ENCODE results near the gene C2orf74. TPM values are rescaled to one million over a fixed set of nuclear protein-coding genes. Genes with fewer than 3 reads are reported as not detected.
"Not testable (repeated sequence)": the region's sequence is repeated elsewhere in the genome, so short reads cannot be mapped to it uniquely, and the experiment has no call there.

C2orf74 gene
- 5.7 and 8.7 TPM in 2 replicates for total RNA-seq

- no peak for DNase-seq
- Mint-ChIP-seq H3K4me3 (no peak within 1 kb of the TSS), H3K27ac (no peak within 1 kb of the TSS), H3K9me3 (peaks cover 6% of the 10 kb centered on the region), H3K36me3 (ENCODE audit: low read depth) (peaks cover 53% of the 10 kb centered on the region), H3K4me1 (peaks cover 7% of the 10 kb centered on the region), H3K27me3 (no peaks in the 10 kb centered on the region)
- intact Hi-C loops (cut with micrococcal nuclease): no loop called here
These were observed at the start of gene C2orf74 for GRCh38 chr2:61161888-61162287. C2orf74 (plus strand) TSS chr2:61162188; CDS start chr2:61162515, 327 bp downstream.

GRCh38 chr2:61114147-61114546, 47.8 kb upstream of the C2orf74 start:
- no peak overlapping the region for H3K27ac Mint-ChIP-seq
- peaks cover 3% of the 10 kb centered on the region for H3K9me3 Mint-ChIP-seq
- H3K4me1 Mint-ChIP-seq: peaks cover 6% of the 10 kb centered on the region
- no peaks in the 10 kb centered on the region for H3K27me3 Mint-ChIP-seq
- H3K36me3 Mint-ChIP-seq (ENCODE audit: low read depth): peaks cover 9% of the 10 kb centered on the region
- DNase-seq: no peak
- intact Hi-C loops (cut with micrococcal nuclease): no loop called here
- H3K4me3 Mint-ChIP-seq: no peak overlapping the region

- no peak overlapping the region for H3K4me3 Mint-ChIP-seq
- H3K27me3 Mint-ChIP-seq: no peaks in the 10 kb centered on the region
- no peak for DNase-seq
- peaks cover 3% of the 10 kb centered on the region for H3K9me3 Mint-ChIP-seq
- no peak overlapping the region for H3K27ac Mint-ChIP-seq
- intact Hi-C loops (cut with micrococcal nuclease): no loop called here
- peaks cover 11% of the 10 kb centered on the region for H3K36me3 Mint-ChIP-seq (ENCODE audit: low read depth)
- peaks cover 6% of the 10 kb centered on the region for H3K4me1 Mint-ChIP-seq
These were observed 45.7 kb upstream of the C2orf74 start for GRCh38 chr2:61116302-61116701.

DNA sequence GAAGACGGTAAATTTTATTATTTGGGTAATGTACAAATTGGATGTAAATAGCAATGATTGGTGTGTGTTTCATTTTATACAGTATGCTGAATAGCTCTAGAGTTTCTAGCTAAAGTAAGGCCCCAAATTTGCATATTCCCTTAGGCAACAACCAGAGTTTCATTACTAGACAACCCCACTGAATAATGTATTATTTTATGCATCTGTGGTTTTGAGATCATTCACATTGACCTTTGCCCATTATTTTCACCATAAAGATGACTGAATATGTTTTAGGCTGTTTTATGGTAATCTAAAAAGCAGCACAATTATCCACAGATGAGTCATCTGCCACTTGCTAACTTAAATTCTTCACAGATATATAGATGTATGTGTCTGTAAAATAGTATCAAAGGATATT, 44.5 kb upstream of the C2orf74 start:
- Mint-ChIP-seq H3K27ac (no peak overlapping the region), H3K27me3 (no peaks in the 10 kb centered on the region), H3K36me3 (ENCODE audit: low read depth) (peaks cover 11% of the 10 kb centered on the region), H3K4me1 (peaks cover 6% of the 10 kb centered on the region), H3K4me3 (no peak overlapping the region), H3K9me3 (no peaks in the 10 kb centered on the region)
- intact Hi-C loops (cut with micrococcal nuclease): no loop called here
- no peak for DNase-seq

DNA sequence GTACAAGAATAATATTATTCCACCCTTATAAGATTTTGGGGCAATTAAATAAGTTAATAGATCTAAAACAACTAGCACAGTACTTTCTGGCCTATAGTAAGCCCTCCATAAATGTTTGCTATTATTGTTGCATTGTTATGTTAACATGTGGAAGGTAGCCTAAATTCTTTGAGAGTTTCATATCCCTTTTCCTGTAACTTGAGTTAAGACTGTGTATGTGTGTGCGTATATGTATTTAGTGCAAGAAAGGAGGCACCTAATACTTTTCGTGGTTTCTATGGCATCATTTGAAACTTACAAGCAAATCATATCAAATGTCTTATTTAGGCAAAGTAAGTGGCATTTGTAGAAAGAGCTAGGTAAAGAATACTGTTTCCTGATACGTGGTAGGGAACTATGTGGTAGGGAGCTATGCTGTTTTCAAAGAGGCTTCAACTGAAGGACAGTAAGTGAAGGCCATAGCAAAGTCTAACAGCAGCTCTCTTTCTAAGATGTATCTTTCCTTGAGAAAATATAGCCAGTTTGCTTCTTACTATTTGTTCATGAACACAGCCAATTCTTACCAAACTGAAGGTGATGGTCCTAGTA, 36.8 kb upstream of the C2orf74 start:
- H3K4me1 Mint-ChIP-seq: no peaks in the 10 kb centered on the region
- H3K9me3 Mint-ChIP-seq: no peaks in the 10 kb centered on the region
- DNase-seq: no peak
- H3K36me3 Mint-ChIP-seq (ENCODE audit: low read depth): no peaks in the 10 kb centered on the region
- intact Hi-C loops (cut with micrococcal nuclease): no loop called here
- H3K4me3 Mint-ChIP-seq: no peak overlapping the region
- H3K27me3 Mint-ChIP-seq: no peaks in the 10 kb centered on the region
- H3K27ac Mint-ChIP-seq: no peak overlapping the region

DNA sequence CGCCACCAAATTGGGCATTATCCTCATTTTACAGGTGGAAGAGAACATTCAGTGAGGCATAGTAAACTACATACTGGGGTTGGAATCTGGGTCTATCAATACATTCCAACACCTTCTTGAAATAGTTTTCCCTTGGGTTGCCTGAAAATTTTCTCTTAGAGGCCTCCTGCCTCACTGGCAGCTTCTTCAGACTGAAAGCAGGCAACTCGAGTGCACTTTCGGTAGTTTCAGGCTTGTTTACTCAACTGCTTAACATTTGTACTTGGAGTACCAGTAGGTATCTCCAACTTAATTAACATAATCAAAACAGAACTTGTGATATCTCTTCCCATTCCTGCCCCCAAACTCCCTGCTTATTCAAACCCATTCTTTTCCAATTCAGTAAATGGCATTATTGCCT, 36.2 kb upstream of the C2orf74 start:
- Mint-ChIP-seq H3K36me3 (ENCODE audit: low read depth) (no peaks in the 10 kb centered on the region), H3K9me3 (no peaks in the 10 kb centered on the region), H3K27me3 (no peaks in the 10 kb centered on the region), H3K4me1 (no peaks in the 10 kb centered on the region), H3K27ac (no peak overlapping the region), H3K4me3 (no peak overlapping the region)
- intact Hi-C loops (cut with micrococcal nuclease): no loop called here
- no peak for DNase-seq

- H3K4me1 Mint-ChIP-seq; H3K36me3 Mint-ChIP-seq (ENCODE audit: low read depth); H3K27me3 Mint-ChIP-seq; H3K9me3 Mint-ChIP-seq; intact Hi-C loops (cut with micrococcal nuclease); DNase-seq; H3K4me3 Mint-ChIP-seq; H3K27ac Mint-ChIP-seq: not testable (repeated sequence)
These were observed 33.9 kb upstream of the C2orf74 start for GRCh38 chr2:61128122-61128521.

- H3K36me3 Mint-ChIP-seq (ENCODE audit: low read depth): no peaks in the 10 kb centered on the region
- DNase-seq: no peak
- intact Hi-C loops (cut with micrococcal nuclease): no loop called here
These were observed 27.8 kb upstream of the C2orf74 start for GRCh38 chr2:61134141-61134540.

GRCh38 chr2:61135510-61135909, 26.5 kb upstream of the C2orf74 start:
- no peak overlapping the region for H3K4me3 Mint-ChIP-seq
- H3K36me3 Mint-ChIP-seq (ENCODE audit: low read depth): no peaks in the 10 kb centered on the region
- DNase-seq: no peak
- intact Hi-C loops (cut with micrococcal nuclease): no loop called here
- H3K9me3 Mint-ChIP-seq: no peaks in the 10 kb centered on the region
- H3K27me3 Mint-ChIP-seq: peaks cover 7% of the 10 kb centered on the region
- peaks cover 2% of the 10 kb centered on the region for H3K4me1 Mint-ChIP-seq
- H3K27ac Mint-ChIP-seq: no peak overlapping the region

More at GRCh38 chr2:61134141-61134540, 27.8 kb upstream of the C2orf74 start:
- H3K4me1 Mint-ChIP-seq: peaks cover 2% of the 10 kb centered on the region
- H3K27ac Mint-ChIP-seq: no peak overlapping the region
- H3K4me3 Mint-ChIP-seq: no peak overlapping the region
- peaks cover 7% of the 10 kb centered on the region for H3K27me3 Mint-ChIP-seq
- no peaks in the 10 kb centered on the region for H3K9me3 Mint-ChIP-seq

DNA sequence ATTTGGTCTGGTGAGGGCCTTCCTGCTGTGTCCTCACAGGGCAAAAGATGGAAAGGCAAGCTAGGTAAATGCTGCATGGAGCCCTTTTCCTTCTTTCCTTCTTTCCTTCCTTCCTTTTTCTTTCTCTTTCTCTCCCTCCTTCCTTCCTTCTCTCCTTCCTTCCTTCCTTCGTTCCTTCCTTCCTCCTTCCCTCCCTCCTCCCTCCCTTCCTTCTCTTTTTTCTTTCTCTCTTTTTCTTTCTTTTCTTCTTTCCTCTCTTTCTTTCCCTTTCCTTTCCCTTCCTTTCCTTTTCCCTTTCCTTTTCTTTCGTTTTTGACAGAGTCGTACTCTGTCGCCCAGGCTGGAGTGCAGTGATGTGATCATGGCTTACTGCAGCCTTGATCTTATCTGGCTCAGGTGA, 23.1 kb upstream of the C2orf74 start:
- H3K4me3 Mint-ChIP-seq: no peak overlapping the region
- intact Hi-C loops (cut with micrococcal nuclease): no loop called here
- DNase-seq: no peak
- peaks cover 2% of the 10 kb centered on the region for H3K4me1 Mint-ChIP-seq
- no peaks in the 10 kb centered on the region for H3K36me3 Mint-ChIP-seq (ENCODE audit: low read depth)
- no peak overlapping the region for H3K27ac Mint-ChIP-seq
- H3K27me3 Mint-ChIP-seq: no peaks in the 10 kb centered on the region
- H3K9me3 Mint-ChIP-seq: no peaks in the 10 kb centered on the region

DNA sequence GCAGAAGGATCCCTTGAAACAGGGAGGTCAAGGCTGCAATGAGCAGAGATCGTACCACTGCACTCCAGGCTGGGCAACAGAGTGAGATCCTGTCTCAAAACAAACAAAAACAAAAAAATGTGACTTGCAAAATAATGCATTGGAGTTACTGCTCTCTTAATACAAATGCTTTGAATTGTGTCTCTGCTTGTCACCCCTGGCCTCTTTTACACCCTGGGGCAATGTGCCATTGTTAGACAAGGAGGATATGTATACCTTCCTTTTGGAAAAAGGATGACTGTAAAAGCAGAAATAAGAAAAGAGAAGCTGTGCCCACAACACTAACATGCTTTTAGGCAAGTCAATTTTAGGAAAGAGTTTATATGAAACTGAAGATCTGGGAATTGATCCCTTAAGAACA, 20.8 kb upstream of the C2orf74 start:
- Mint-ChIP-seq H3K9me3 (no peaks in the 10 kb centered on the region), H3K27me3 (peaks cover 2% of the 10 kb centered on the region), H3K4me1 (peaks cover 6% of the 10 kb centered on the region), H3K36me3 (ENCODE audit: low read depth) (peaks cover 4% of the 10 kb centered on the region), H3K4me3 (no peak overlapping the region), H3K27ac (no peak overlapping the region)
- intact Hi-C loops (cut with micrococcal nuclease): no loop called here
- no peak for DNase-seq

- H3K9me3 Mint-ChIP-seq: no peaks in the 10 kb centered on the region
- peaks cover 14% of the 10 kb centered on the region for H3K36me3 Mint-ChIP-seq (ENCODE audit: low read depth)
- DNase-seq: peak; percentile 98
- peak overlapping the region; percentile 88 for H3K27ac Mint-ChIP-seq
- peak overlapping the region; percentile 88 for H3K4me3 Mint-ChIP-seq
- peaks cover 6% of the 10 kb centered on the region for H3K4me1 Mint-ChIP-seq
- intact Hi-C loops (cut with micrococcal nuclease): loop anchor here (1.0 to 2.0 kb wide), 3 partner anchors 33 to 338 kb away; partner anchors contain the start of gene PEX13
- H3K27me3 Mint-ChIP-seq: peaks cover 2% of the 10 kb centered on the region
These were observed 17.2 kb upstream of the C2orf74 start for GRCh38 chr2:61144697-61145268.

DNA sequence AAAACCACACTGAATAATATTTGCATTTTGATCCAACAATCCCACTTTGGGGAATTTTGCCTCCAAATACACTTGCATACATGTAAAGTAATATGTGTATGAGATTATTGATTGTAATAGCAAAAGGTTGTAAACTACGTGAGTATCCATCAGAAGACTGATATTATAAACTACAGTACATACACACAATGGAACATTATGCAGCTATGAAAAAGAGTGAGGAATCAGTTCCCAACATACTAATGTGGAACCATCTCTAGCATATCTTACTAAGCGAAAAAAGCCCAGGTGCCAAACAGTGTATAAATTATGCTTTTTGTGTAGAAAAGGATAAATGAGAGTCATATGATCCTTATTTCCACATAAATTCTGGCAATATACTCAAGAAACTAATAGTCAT, 16.0 kb upstream of the C2orf74 start:
- no peak overlapping the region for H3K27ac Mint-ChIP-seq
- H3K4me3 Mint-ChIP-seq: peak overlapping the region; percentile 67
- DNase-seq: no peak
- H3K36me3 Mint-ChIP-seq (ENCODE audit: low read depth): peaks cover 20% of the 10 kb centered on the region
- intact Hi-C loops (cut with micrococcal nuclease): loop anchor here (1.0 to 2.0 kb wide), 3 partner anchors 31 to 339 kb away; partner anchors contain the start of gene PEX13
- peaks cover 2% of the 10 kb centered on the region for H3K27me3 Mint-ChIP-seq
- peaks cover 6% of the 10 kb centered on the region for H3K4me1 Mint-ChIP-seq
- H3K9me3 Mint-ChIP-seq: no peaks in the 10 kb centered on the region

DNA sequence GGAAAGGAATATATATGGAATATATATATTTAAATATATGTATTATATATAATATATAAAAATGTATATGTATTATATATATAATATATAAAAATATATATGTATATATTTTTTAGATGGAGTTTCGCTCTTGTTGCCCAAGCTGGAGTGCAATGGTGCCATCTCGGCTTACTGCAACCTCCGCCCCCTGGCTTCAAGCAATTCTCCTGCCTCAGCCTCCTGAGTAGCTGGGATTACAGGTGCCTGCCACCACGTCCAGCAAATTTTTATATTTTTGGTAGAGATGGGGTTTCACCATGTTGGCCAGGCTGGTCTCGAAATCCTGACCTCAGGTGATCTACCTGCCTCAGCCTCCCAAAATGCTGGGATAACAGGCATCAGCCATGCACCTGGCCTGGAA, 13.9 kb upstream of the C2orf74 start:
- DNase-seq; intact Hi-C loops (cut with micrococcal nuclease); H3K27me3 Mint-ChIP-seq; H3K27ac Mint-ChIP-seq; H3K9me3 Mint-ChIP-seq; H3K4me1 Mint-ChIP-seq; H3K4me3 Mint-ChIP-seq: not testable (repeated sequence)
- peaks cover 26% of the 10 kb centered on the region for H3K36me3 Mint-ChIP-seq (ENCODE audit: low read depth)

GRCh38 chr2:61149074-61149473, 12.9 kb upstream of the C2orf74 start:
- H3K36me3 Mint-ChIP-seq (ENCODE audit: low read depth): peaks cover 26% of the 10 kb centered on the region
- no peak overlapping the region for H3K4me3 Mint-ChIP-seq
- no peaks in the 10 kb centered on the region for H3K9me3 Mint-ChIP-seq
- H3K27ac Mint-ChIP-seq: no peak overlapping the region
- intact Hi-C loops (cut with micrococcal nuclease): no loop called here
- peaks cover 6% of the 10 kb centered on the region for H3K4me1 Mint-ChIP-seq
- H3K27me3 Mint-ChIP-seq: peaks cover 2% of the 10 kb centered on the region
- no peak for DNase-seq

Measured in activated CD4-positive, alpha-beta T cell treated with anti-CD3 and anti-CD28 coated beads, Interleukin-2, amount 10 ng/mL, durations not matched to agents 24 days and 14 days (primary cell).